IPS DF 4.7 (cell line): Measurements from ENCODE around the gene SMPD3.

Experiments
- DNase-seq: peaks from one replicate; pipeline ENCODE4 v3.0.0-alpha.2; 2013; ENCODE audit warnings: low spot score; ENCODE audit errors: extremely low read depth

The SMPD3 gene

GRCh38 chr16:68357521-68357922 is 90.8 kb downstream of the SMPD3 start:
- no peak for DNase-seq

- no peak for DNase-seq
Observed at GRCh38 chr16:68356919-68357286, 91.4 kb downstream of the SMPD3 start.

DNA sequence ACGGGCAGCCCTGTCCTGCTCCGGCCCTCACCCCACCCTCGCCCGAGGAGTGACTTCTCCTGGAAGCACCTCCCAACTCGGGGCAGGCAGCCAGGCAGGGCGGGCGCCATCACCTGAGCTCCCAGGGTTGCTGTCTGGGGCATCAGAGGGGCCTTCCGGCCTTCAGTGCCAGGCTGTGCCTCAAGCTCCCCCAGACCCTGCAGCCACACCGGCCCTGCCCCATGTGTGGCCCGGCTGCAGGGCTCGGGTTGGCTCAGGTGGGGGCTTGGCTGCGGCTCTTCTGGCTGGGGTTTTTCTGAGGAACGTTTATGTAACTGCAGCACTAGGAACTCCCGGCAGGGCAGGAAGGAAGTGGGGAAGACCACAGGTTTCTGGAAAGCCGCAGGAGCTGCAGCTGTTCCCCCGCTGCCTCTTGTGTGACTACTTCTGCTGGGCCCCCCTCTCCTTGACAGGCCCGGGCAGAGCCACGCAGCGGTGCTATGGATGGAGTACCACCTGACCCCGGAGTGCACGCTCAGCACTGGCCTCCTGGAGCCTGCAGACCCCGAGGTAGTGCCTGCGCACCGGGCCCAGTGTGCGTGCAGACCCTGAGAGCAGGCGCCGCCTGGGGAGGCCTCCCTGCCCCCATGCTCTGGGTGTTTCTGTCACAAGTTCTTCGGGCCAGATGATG is 91.9 kb downstream of the SMPD3 start:
- no peak for DNase-seq

GRCh38 chr16:68355447-68356248 is 92.7 kb downstream of the SMPD3 start:
- no peak for DNase-seq

DNA sequence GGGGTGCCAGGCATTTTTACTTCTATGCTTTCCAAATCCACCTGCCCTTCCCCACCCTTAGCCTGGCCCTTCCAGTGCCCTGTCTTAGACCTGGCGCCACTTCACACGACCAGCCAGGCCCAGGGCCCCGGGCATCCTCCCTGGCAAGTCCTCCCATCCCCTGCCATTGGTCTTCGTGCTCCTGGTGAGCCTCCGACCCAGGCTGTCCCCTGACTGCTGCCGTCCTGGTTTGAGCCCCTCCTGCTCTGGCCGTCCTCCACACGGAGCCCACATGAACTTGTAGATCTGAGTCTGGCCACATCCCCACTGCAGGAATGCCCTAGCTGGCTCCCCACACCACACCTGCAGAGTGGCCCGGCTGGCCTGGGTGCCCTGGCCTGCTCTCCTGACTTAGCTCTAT is 93.5 kb downstream of the SMPD3 start:
- DNase-seq, result no peak

GRCh38 chr16:68353366-68353765 is 94.9 kb downstream of the SMPD3 start:
- DNase-seq, result no peak

- DNase-seq, result no peak
Observed at GRCh38 chr16:68351991-68352431, 96.3 kb downstream of the SMPD3 start.

GRCh38 chr16:68351463-68351862 is 96.8 kb downstream of the SMPD3 start:
- DNase-seq, result no peak

GRCh38 chr16:68350813-68351350 is 97.4 kb downstream of the SMPD3 start:
- no peak for DNase-seq

DNA sequence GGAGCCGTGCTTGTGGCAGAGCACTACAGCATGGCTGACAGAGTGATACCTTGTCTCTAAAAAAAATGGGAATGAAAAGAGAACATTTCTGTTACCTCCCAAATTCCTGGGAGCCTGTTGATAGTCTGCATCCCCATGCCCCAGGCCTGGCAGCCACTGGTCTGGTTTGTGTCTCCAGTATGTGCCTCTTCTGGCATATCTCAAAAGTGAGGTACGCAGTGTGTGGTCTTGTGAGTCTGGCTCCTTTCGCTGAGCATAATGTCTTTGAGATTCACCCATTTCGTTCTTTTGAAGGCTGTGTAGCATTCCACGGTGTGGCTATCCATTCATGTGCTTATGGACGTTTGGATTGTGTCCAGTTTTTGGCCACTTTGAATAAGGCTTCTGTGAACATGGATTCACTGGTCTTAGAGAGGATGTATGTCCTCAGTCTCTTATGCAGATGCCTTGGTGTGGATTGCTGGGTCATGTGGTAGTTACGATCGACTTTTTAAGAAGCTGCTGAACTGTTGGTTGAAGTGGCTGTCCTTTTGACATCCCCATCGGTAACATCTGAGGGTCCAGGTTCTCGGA is 98.4 kb downstream of the SMPD3 start:
- no peak for DNase-seq

- DNase-seq, result no peak
Observed at GRCh38 chr16:68348639-68349445, 99.5 kb downstream of the SMPD3 start.

DNA sequence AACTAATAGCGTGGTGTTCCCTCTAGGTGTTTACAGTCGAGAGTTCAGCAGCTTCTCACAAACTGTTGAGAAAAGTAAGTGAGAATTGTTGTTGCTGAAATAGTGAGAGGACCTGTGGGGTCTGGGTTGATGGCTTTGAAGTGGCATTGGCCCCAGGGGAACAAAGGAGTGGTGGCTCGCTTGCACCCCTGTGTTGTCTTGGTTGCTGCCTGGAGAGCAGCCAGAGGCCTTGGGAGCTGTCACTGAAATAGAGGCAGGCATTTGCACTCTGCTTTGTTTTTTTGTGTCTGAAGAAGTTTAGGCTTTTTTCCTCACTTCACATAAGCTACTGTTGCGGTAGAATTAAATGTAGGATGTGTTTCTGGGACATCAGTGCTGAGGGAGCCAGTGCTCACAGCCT is 100.7 kb downstream of the SMPD3 start:
- no peak for DNase-seq

DNA sequence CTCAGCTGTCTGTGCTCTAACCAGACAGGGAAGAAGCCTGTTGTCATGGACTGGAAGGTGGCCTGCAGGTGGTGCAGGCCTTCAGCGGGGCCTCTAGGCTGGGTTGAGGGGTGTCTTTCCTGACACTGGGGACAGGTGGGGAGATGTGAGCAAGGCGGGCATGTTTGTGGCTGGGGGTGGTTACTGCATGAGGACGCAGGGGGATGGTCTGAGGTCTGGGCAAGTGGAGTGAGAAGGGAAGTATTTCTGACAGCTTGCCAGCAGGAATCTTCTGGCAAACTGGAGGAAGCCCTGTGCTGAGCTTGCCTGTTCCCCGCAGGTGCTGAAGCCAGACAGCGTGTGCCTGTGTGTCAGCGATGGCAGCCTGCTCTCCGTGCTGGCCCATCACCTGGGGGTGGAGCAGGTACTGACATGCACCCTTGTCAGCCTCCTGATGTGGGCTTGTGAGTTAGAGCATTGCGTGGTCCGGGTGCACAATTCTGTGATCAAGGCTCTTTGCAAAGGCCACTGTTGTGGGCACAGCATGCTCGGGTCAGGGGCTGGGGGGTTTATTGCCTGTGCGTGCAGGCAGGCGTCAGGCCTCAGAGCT is 101.3 kb downstream of the SMPD3 start:
- DNase-seq, result no peak

DNA sequence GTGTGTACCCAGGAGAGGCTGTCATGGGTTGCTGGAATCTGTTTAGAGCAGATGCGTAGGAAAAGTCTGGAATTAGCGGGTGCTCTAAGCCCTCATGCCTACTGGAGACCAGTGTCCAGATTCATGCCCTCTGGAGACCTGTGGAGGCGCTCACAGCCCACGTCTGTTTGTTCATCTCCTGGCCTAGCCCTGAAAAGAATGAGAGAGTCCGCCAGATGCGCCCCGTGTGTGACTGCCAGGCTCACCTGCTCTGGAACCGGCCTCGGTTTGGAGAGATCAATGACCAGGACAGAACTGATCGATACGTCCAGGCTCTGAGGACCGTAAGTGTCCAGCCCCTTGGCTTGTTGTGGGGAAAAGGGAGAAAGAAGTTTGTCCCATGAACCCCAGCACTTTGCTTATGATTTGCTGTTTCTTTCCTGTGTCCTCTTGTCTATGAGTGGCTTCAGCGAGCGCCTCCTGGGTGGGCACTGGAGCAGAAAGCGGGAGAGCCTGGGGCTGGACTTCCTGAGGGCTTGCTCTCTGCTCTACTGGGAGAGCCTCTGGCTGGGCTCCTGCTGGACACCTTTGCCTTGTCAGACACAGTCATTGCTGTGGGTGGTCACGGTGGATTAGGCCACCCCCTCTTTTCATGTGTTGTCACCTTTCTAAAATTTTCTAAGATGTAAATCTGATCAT is 102.2 kb downstream of the SMPD3 start:
- DNase-seq, result no peak

DNA sequence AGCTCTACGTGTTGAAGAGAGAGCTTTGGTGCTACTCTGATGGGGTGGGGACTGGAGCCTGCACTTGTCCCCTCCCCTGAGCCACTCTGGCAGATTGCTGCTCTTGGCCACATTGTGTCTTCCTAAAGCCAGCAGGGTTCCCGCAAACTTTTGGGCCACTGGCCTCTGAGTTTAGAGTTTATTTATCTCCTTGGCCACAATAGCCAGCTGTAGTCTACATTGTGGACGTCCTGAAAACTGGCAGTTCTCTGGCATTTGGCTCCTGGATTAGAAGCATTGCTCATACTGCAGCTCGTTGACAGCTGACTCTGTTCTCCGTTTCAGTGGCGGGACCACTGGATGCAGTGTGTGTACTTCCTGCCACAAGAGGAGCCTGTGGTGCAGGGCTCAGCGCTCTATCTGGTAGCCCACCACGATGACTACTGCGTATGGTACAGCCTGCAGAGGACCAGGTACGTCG is 102.9 kb downstream of the SMPD3 start:
- DNase-seq, result no peak

DNA sequence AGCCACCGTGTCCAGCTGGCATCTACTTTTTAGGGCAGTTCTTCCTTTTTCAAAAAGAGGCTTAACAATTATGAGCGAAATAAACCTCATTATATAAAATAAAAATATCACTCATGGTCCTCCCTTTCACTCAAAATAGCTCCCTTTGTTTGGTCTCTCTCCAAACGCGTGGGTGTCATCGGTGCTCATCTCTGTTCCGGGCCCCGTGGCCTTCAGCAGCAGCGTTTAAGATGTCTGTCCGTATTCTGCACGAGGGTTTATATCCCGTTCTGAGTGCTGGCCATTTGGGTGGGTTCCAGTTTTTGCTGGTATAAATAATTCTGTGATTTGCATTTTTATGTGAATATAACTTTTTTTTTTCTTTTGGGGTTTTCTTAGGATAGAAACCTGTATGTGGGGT is 104.1 kb downstream of the SMPD3 start:
- no peak for DNase-seq

DNA sequence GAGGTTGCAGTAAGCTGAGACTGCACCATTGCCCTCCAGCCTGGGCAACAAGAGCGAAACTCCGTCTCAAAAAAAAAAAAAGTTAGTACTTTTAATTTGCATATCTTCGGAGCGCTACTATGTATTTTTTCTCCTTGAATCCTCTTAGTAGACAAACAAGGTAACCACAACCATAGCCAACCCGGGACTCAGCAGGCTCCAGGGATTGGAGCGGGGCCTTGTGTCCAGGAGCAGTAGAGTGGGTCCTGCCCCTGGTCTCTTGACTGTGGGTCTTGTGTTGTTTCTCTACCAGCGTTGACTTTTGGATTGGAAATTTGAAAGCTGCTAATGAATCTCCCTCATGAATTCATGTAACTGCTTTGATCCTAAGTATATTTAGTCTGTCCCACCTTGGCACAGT is 105.2 kb downstream of the SMPD3 start:
- no peak for DNase-seq

DNA sequence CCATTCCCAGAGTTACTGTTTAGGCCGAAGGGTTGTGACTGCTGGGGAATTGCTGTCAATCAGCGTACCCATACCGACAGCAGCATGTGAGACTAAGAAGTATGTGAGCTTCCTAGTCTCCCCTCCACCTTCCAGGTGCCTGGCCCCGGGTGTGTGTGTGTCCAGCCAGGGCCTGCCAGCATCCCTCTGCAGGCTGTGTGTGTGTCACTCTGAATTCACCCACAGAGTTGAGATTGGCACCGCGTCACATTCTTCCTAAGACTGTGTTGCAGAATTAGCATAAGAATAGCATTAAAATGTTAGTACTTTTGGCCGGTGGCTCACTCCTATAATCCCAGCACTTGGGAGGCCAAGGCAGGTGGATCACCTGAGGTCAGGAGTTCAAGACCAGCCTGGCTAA is 105.7 kb downstream of the SMPD3 start:
- DNase-seq, result no peak

DNA sequence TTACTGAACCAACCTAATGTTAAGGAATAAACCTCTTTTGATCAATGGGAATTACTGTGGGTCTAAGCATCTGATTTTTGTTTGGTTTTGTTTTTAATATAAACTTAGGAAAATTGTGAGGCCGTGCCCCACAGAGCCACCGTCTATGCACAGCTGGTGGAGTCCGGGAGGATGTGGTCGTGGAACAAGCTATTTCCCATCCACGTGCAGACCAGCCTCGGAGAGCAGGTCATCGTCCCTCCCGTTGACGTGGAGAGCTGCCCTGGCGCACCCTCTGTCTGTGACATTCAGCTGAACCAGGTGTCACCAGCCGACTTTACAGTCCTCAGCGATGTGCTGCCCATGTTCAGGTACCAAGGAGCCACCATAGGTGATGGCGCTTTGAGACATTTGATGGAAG is 109.1 kb downstream of the SMPD3 start:
- no peak for DNase-seq

DNA sequence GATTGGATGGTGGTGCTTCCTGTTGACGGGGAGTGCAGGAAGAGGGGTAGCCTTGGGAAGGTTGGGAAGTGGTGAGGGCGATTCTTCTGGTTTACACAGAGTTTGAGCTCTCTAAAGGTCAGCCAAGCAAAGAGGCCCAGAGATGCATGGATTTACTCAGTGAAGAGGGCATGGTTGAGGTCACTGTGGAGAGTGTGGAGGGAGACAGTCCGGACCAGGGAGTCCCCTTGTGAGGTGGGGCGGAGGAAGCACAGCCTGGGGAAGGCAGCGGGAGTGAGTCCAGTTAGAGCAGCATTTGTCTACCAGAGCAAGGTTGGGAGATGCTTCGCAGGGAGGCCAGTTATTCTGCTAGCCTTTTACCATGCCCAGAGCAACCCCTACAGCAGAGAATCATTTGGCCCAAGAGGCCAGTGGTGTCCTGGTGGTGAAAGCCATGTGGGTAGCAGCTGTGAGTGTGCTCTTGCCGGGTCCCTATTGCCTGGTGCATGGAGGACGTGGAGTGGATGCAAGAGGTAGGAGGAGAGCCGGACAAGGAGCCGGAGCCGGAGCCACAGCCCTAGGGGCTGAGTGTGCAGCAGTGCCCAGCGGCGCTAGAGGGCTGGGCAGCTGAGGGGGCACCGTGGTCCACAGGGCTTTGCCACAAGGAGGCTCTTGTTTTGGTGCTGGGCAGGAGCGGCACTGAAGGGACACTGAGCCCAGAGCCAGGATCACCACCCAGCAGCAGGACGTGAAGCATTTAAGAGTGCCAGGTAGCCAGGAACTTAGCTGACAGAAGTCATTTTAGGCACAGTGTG is 109.8 kb downstream of the SMPD3 start:
- no peak for DNase-seq
